ENCODE measurements around the gene MSANTD3.
"Not testable (repeated sequence)": the region's sequence is repeated elsewhere in the genome, so short reads cannot be mapped to it uniquely, and the experiment has no call there.

Gene MSANTD3

GRCh38 chr9:100419166-100419565 is 7.8 kb upstream of the MSANTD3 start:
- TF ChIP-seq CTCF (IDR thresholded peaks at IDR 0.05) (no peak), ZFX (IDR thresholded peaks at IDR 0.05; ENCODE audit: borderline replicate concordance) (no peak)

GRCh38 chr9:100421116-100421515 is 5.8 kb upstream of the MSANTD3 start:
- not testable (repeated sequence) for H3K27ac ChIP-seq

More at GRCh38 chr9:100419166-100419565, 7.8 kb upstream of the MSANTD3 start:
- H3K27ac ChIP-seq = no peak overlapping the region

- peak overlapping the region; percentile 70; the same call in 1 of the 2 replicates for H3K27ac ChIP-seq
Measured at GRCh38 chr9:100425758-100426157, 1.2 kb upstream of the MSANTD3 start.

GRCh38 chr9:100426189-100426529 is 784 bp upstream of the MSANTD3 start:
- H3K27ac ChIP-seq = peak overlapping the region; percentile 70

More at GRCh38 chr9:100425758-100426157, 1.2 kb upstream of the MSANTD3 start:
- TF ChIP-seq ZFX (IDR thresholded peaks at IDR 0.05; ENCODE audit: borderline replicate concordance) (no peak), CTCF (IDR thresholded peaks at IDR 0.05) (no peak)

GRCh38 chr9:100427366-100428263 is 672 bp downstream of the MSANTD3 start:
- TF ChIP-seq CTCF (IDR thresholded peaks at IDR 0.05) (0 out of 2 replicates have a peak, but pooled peaks have one; percentile 14), ZFX (IDR thresholded peaks at IDR 0.05; ENCODE audit: borderline replicate concordance) (no peak)
- H3K27ac ChIP-seq = peak overlapping the region; percentile 70

More at GRCh38 chr9:100426189-100426529, 784 bp upstream of the MSANTD3 start:
- TF ChIP-seq CTCF (IDR thresholded peaks at IDR 0.05) (no peak), ZFX (IDR thresholded peaks at IDR 0.05; ENCODE audit: borderline replicate concordance) (no peak)

GRCh38 chr9:100428871-100429654 is 2.1 kb downstream of the MSANTD3 start:
- TF ChIP-seq CTCF (IDR thresholded peaks at IDR 0.05) (no peak), ZFX (IDR thresholded peaks at IDR 0.05; ENCODE audit: borderline replicate concordance) (no peak)

GRCh38 chr9:100430286-100430940 is 3.5 kb downstream of the MSANTD3 start:
- TF ChIP-seq CTCF (IDR thresholded peaks at IDR 0.05) = no peak
- TF ChIP-seq ZFX (IDR thresholded peaks at IDR 0.05; ENCODE audit: borderline replicate concordance) = no peak
- H3K27ac ChIP-seq = no peak overlapping the region

More at GRCh38 chr9:100428871-100429654, 2.1 kb downstream of the MSANTD3 start:
- H3K27ac ChIP-seq = no peak overlapping the region
